ENCODE results near the gene PRKACG. TPM values are rescaled to one million over a fixed set of nuclear protein-coding genes. Genes with fewer than 3 reads are reported as not detected.

Gene PRKACG
- polyA plus RNA-seq, 1 donor (not counting 4 experiments of a cell fraction or from before 2014, with no cell fraction given), result not detected

DNA sequence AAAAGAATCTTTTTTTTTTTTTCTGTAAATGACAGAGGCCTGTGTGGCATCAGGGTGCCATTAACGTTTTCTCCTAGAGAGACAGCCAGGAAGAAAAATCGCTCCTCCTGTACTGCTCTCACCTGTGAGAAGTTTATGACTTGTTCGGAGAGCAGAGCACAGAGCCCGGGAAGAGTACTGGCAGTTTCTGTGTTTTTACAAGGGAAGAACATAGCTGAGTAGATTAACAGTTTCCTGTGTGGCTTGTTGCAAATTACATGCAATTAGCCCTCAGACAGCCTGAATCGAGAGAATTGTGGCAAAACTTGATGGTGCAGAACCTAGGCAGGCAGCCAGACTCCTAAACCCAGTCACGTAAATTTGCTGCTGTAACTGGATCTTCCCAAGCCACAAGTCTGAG, 32.1 kb downstream of the PRKACG start:
- H3K9ac ChIP-seq (ENCODE audit: control insufficient read depth, extremely low read depth, insufficient read depth, low read length), result no peak overlapping the region
- H3K27ac ChIP-seq (ENCODE audit: control insufficient read depth, insufficient read depth, low read length), result no peak overlapping the region
- H3K79me2 ChIP-seq (ENCODE audit: control insufficient read depth, insufficient read depth, low read length), result no peaks in the 10 kb centered on the region
- no peaks in the 10 kb centered on the region for H3K36me3 ChIP-seq (ENCODE audit: control insufficient read depth in 2 of 2, extremely low read depth in 1 of 2, insufficient read depth in 2 of 2, low read length in 2 of 2)
- no peaks in the 10 kb centered on the region for H4K20me1 ChIP-seq (ENCODE audit: control insufficient read depth, extremely low read depth, insufficient read depth, low read length)
- no peaks in the 10 kb centered on the region for H3K4me1 ChIP-seq (ENCODE audit: control insufficient read depth, extremely low read depth, insufficient read depth, low read length)
- dilution Hi-C loops (cut with MboI; ENCODE audit: extremely low pct_ligation_motif_present, low sequenced_read_pairs), result loop anchor here (25.0 kb wide), 1 partner anchor 369 kb away; no protein-coding TSS in a partner anchor
- H3K9me3 ChIP-seq (ENCODE audit: control insufficient read depth, low read depth, low read length), result no peaks in the 10 kb centered on the region
- no peak for DNase-seq (ENCODE audit: low read depth, low spot score)
- no peak overlapping the region for H2AFZ ChIP-seq (ENCODE audit: control insufficient read depth, low read length)
- H3K4me2 ChIP-seq (ENCODE audit: control insufficient read depth, extremely low read depth, insufficient read depth, low read depth, low read length), result no peak overlapping the region
- no peaks in the 10 kb centered on the region for H3K9me1 ChIP-seq (ENCODE audit: control insufficient read depth, extremely low read depth, insufficient read depth, low read length)
- no peak overlapping the region for H3K4me3 ChIP-seq (ENCODE audit: control insufficient read depth in 2 of 3, extremely low read depth in 1 of 3, insufficient read depth in 2 of 3, low read depth in 1 of 3, low read length in 3 of 3)
- no peaks in the 10 kb centered on the region for H3K27me3 ChIP-seq (ENCODE audit: control insufficient read depth, extremely low read depth, insufficient read depth, low read length)
- no peak for FAIRE-seq
- TF ChIP-seq, protein P1, sequence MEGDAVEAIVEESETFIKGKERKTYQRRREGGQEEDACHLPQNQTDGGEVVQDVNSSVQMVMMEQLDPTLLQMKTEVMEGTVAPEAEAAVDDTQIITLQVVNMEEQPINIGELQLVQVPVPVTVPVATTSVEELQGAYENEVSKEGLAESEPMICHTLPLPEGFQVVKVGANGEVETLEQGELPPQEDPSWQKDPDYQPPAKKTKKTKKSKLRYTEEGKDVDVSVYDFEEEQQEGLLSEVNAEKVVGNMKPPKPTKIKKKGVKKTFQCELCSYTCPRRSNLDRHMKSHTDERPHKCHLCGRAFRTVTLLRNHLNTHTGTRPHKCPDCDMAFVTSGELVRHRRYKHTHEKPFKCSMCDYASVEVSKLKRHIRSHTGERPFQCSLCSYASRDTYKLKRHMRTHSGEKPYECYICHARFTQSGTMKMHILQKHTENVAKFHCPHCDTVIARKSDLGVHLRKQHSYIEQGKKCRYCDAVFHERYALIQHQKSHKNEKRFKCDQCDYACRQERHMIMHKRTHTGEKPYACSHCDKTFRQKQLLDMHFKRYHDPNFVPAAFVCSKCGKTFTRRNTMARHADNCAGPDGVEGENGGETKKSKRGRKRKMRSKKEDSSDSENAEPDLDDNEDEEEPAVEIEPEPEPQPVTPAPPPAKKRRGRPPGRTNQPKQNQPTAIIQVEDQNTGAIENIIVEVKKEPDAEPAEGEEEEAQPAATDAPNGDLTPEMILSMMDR (optimal IDR thresholded peaks at IDR 0.05 in 1 of 3, IDR thresholded peaks at IDR 0.05 in 1 of 3, conservative IDR thresholded peaks at IDR 0.05 in 1 of 3; ENCODE audit: extremely low read depth in 1 of 3, insufficient read depth in 2 of 3, low read length in 3 of 3), result no peak
- TF ChIP-seq EZH2 (IDR thresholded peaks at IDR 0.05; ENCODE audit: low read length), result no peak

DNA sequence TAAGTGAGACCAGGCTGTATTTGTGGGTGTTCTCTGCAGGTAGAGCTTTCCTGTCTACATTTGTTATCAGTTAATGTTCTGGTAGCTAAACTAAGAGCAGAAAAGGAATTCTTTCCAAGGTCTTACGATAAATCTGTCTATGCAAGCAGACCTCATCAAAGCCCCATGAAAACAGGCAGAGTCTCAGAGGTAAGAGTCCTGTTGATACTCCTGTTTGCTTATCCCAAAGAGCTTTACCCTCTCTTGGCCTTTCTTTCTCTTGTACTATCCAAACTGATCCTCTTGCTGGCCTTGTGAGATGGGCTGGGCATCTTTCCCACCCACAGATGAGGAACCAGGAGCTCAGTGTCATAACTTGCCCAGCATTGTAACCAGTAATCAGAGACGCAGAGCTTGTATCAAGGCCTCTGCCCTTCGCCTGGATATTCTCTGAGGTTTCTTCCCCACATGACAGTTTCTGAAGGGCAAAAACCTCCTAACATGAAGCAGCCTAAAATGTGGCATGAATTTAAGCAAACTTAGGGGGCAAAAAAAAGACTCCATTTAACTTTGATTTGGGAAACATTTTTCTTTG, 33.5 kb downstream of the PRKACG start:
- no peak overlapping the region for H3K27ac ChIP-seq (ENCODE audit: control insufficient read depth, insufficient read depth, low read length)
- H3K9me3 ChIP-seq (ENCODE audit: control insufficient read depth, low read depth, low read length), result no peaks in the 10 kb centered on the region
- H4K20me1 ChIP-seq (ENCODE audit: control insufficient read depth, extremely low read depth, insufficient read depth, low read length), result no peaks in the 10 kb centered on the region
- H3K9me1 ChIP-seq (ENCODE audit: control insufficient read depth, extremely low read depth, insufficient read depth, low read length), result no peaks in the 10 kb centered on the region
- no peaks in the 10 kb centered on the region for H3K79me2 ChIP-seq (ENCODE audit: control insufficient read depth, insufficient read depth, low read length)
- DNase-seq (ENCODE audit: low read depth, low spot score) (no peak), FAIRE-seq (no peak)
- no peak overlapping the region for H3K9ac ChIP-seq (ENCODE audit: control insufficient read depth, extremely low read depth, insufficient read depth, low read length)
- no peak overlapping the region for H2AFZ ChIP-seq (ENCODE audit: control insufficient read depth, low read length)
- TF ChIP-seq, protein P1 (optimal IDR thresholded peaks at IDR 0.05 in 1 of 3, IDR thresholded peaks at IDR 0.05 in 1 of 3, conservative IDR thresholded peaks at IDR 0.05 in 1 of 3; ENCODE audit: extremely low read depth in 1 of 3, insufficient read depth in 2 of 3, low read length in 3 of 3), result no peak
- no peak for TF ChIP-seq EZH2 (IDR thresholded peaks at IDR 0.05; ENCODE audit: low read length)
- H3K4me1 ChIP-seq (ENCODE audit: control insufficient read depth, extremely low read depth, insufficient read depth, low read length), result no peaks in the 10 kb centered on the region
- H3K4me2 ChIP-seq (ENCODE audit: control insufficient read depth, extremely low read depth, insufficient read depth, low read depth, low read length), result no peak overlapping the region
- dilution Hi-C loops (cut with MboI; ENCODE audit: extremely low pct_ligation_motif_present, low sequenced_read_pairs), result loop anchor here (25.0 kb wide), 1 partner anchor 368 kb away; no protein-coding TSS in a partner anchor
- H3K36me3 ChIP-seq (ENCODE audit: control insufficient read depth in 2 of 2, extremely low read depth in 1 of 2, insufficient read depth in 2 of 2, low read length in 2 of 2), result no peaks in the 10 kb centered on the region
- H3K27me3 ChIP-seq (ENCODE audit: control insufficient read depth, extremely low read depth, insufficient read depth, low read length), result no peaks in the 10 kb centered on the region
- H3K4me3 ChIP-seq (ENCODE audit: control insufficient read depth in 2 of 3, extremely low read depth in 1 of 3, insufficient read depth in 2 of 3, low read depth in 1 of 3, low read length in 3 of 3), result no peak overlapping the region
